Measurements from ENCODE around the gene CAMTA1.

Gene CAMTA1

DNA sequence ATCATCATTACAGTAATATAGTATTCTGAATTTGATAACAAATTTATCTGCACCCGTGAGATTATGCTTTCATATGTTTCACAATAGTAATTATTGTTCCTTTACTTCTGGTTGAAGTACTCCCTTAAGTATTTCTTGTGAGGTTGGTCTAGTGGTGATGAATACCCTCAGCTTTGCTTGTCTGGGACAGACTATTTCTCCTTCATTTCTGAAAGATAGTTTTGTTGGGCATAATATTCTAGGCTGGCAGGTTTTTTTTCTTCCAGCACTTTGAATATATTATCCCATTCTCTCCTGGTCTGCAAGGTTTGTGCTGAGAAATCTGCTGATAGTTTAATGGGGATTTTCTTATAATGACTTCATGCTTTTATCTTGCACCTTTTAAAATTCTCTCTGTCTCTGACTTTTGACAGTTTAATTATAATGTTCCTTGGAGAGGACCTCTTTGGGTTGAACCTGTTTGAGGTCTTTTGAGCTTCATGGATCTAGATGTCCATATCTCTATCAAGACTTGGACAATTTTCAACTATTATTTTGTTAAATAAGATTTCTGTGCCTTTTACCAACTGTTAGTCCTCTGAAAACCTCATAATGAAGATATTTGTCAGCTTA is 614.4 kb downstream of the CAMTA1 start:
- TF ChIP-seq, protein P1, sequence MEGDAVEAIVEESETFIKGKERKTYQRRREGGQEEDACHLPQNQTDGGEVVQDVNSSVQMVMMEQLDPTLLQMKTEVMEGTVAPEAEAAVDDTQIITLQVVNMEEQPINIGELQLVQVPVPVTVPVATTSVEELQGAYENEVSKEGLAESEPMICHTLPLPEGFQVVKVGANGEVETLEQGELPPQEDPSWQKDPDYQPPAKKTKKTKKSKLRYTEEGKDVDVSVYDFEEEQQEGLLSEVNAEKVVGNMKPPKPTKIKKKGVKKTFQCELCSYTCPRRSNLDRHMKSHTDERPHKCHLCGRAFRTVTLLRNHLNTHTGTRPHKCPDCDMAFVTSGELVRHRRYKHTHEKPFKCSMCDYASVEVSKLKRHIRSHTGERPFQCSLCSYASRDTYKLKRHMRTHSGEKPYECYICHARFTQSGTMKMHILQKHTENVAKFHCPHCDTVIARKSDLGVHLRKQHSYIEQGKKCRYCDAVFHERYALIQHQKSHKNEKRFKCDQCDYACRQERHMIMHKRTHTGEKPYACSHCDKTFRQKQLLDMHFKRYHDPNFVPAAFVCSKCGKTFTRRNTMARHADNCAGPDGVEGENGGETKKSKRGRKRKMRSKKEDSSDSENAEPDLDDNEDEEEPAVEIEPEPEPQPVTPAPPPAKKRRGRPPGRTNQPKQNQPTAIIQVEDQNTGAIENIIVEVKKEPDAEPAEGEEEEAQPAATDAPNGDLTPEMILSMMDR (IDR thresholded peaks at IDR 0.05; ENCODE audit: control insufficient read depth, insufficient read depth, low read depth, low read length, missing control alignments) = no peak
- H3K4me3 ChIP-seq (ENCODE audit: control insufficient read depth, low read depth, low read length) = no peak overlapping the region
- DNase-seq (ENCODE audit: low read depth) = no peak

DNA sequence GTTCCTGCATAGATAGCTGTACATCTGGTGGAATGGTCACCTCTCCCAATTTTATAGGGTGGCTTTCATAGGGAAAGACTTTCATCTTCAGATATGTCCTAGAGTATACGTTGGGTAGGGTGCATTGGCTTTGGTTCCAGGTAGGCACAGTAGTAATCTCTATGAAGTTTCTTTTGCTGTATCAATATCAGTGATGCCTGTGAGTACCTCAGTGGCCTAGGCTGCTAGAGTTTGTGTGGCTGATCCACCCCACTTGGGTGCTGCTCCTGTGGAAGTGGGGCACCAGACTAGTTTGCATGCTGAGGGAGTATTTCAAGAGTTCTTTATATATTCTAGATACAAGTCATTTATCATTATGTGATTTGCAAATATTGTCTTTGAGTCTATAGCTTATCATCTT is 615.3 kb downstream of the CAMTA1 start:
- TF ChIP-seq, protein P1 (IDR thresholded peaks at IDR 0.05; ENCODE audit: control insufficient read depth, insufficient read depth, low read depth, low read length, missing control alignments) = no peak
- DNase-seq (ENCODE audit: low read depth) = no peak
- H3K4me3 ChIP-seq (ENCODE audit: control insufficient read depth, low read depth, low read length) = no peak overlapping the region

DNA sequence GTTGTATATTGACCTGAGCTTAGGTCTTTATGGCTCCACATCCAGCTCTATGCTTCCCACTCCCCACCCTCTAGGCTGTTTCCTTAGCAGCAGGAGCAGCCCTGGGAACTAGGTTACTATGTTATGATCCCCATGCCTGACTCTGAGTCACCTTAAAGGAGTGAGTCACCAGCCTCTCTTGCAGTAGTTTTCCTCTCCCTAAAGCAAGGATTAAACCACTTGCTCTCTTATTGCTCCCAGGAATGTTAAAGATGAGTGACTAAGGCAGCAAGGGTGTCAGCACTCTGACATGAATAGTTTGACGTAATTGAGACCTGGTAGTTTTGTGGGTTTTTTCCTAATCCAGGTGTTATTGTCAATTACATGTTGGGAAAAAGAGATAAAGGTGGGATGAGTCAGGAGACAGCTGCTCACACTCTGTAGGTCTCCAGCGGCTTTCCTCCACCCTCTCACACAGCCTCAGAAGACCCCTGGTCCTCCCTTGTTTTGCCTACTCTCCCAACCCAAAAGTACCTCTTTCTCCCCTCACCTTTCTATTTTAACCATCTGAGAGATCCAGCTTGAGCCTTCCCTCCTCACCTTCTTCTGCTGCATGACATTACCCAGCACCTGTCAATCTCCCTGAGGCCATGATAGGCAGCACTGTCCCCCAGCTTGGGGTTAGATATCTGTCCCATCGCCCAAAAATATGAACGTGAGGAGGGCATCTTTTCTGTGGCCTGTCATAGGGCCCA is 616.7 kb downstream of the CAMTA1 start:
- DNase-seq (ENCODE audit: low read depth) = peak; percentile 96
- TF ChIP-seq, protein P1 (IDR thresholded peaks at IDR 0.05; ENCODE audit: control insufficient read depth, insufficient read depth, low read depth, low read length, missing control alignments) = no peak
- no peak overlapping the region for H3K4me3 ChIP-seq (ENCODE audit: control insufficient read depth, low read depth, low read length)

DNA sequence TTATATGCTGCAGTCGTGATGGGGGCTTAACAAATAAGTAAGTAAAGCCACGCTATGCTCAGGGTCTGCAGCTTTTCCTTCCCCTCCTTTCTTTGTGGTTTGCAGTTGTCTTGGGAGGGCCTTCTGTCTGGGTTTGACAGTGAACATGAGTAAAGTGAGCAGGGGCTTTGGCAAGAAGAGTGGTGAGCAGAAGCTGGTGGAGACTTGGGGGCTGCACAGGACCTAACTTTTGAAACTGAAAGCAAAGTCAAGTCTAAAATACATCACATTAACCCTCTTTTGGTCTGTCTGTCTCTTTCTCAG is 617.2 kb downstream of the CAMTA1 start:
- TF ChIP-seq, protein P1 (IDR thresholded peaks at IDR 0.05; ENCODE audit: control insufficient read depth, insufficient read depth, low read depth, low read length, missing control alignments) = no peak
- no peak overlapping the region for H3K4me3 ChIP-seq (ENCODE audit: control insufficient read depth, low read depth, low read length)
- no peak for DNase-seq (ENCODE audit: low read depth)

DNA sequence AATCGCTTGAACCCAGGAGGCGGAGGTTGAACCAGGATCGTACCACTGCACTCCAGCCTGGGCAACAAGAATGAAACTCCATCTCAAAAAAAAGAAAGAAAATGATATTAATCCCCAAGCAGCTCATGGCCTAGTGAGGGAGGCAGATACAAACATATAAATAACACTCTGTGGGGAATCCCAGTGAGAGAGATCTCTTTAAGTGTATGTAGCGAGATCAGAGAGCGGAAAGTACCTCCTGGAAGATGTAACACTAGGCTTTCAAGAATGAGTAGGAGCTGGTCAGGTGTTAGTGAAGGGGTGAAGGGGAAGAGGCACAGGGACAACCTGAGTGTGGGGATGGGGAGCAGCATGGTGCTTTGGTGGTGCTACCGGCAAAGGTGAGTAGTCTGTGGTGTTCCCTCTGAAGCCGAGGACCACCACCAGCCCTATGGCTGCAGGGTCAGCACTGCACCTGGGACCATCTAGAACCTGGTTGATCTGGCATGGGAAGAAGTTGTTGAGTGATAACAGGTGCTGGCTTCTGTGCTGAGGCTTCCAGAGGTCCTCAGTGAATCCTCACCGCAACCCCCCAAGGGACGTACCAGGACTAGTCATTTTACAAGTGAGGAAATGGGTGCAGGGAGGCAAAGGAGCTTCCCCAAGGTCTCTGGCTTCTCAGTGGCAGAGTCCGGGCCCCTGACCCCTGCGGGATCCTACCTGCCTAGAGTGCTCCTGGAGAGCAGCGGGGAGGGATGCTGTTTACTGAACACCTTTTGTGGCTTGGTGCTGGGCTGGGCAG is 618.2 kb downstream of the CAMTA1 start:
- TF ChIP-seq, protein P1 (IDR thresholded peaks at IDR 0.05; ENCODE audit: control insufficient read depth, insufficient read depth, low read depth, low read length, missing control alignments) = no peak
- DNase-seq (ENCODE audit: low read depth) = no peak
- no peak overlapping the region for H3K4me3 ChIP-seq (ENCODE audit: control insufficient read depth, low read depth, low read length)

DNA sequence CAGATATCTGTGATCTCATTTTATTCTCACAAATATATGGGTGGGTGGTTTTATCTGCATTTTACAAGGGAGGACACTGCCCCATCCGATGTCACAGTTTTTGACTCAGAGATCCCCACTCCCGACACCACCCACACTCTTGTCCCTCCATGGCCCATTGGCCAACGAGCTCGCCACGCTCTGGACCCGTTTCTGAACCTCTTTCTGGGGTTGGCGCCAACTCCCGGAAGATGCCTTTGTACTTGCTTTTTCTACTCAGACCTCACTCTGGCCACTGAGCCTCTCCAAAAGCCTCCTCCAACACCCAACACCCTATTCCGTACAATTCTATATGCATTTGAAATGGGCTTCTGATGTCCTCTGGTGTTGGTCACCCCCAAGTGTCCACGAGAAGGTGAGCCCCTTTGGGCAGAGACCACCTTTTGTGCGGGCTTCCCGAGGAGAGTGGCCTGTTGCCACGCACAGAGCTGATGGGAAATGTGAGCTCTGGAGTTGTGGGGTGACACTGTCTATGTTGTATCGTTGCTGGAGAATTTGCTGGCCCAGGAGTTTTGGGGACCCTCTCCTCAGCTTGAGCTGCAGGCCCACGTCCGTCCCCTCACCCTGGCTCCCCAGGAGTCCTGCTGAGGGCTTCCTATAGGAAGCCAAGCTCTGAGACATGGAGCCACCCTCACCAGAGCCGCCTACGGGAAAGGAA is 618.9 kb downstream of the CAMTA1 start:
- no peak overlapping the region for H3K4me3 ChIP-seq (ENCODE audit: control insufficient read depth, low read depth, low read length)
- TF ChIP-seq, protein P1 (IDR thresholded peaks at IDR 0.05; ENCODE audit: control insufficient read depth, insufficient read depth, low read depth, low read length, missing control alignments) = no peak
- DNase-seq (ENCODE audit: low read depth) = no peak

Data from AG09309 (cell line).